ENCODE results near the gene MLPH.

MLPH gene

DNA sequence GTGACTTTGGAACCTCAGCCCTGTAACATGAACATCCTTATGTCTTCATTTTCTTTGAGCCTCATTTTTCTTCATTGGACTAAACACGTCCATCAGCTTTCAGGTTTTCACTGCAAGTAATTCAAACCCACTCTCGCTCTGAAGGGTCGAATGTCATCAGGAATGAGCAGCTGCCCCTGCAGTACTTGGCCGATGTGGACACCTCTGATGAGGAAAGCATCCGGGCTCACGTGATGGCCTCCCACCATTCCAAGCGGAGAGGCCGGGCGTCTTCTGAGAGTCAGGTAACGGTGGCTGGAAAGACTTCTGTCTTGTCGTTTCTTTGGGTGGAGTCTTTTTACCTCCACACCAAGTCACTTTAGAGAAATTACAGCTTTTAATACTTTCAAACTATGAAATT, 40.2 kb downstream of the MLPH start:
- no peak for DNase-seq

GRCh38 chr2:237527766-237528165, 40.7 kb downstream of the MLPH start:
- DNase-seq, result no peak

GRCh38 chr2:237529452-237530402, 42.7 kb downstream of the MLPH start:
- peak; percentile 7 for DNase-seq

- DNase-seq, result no peak
Observed at GRCh38 chr2:237530472-237531433, 43.7 kb downstream of the MLPH start.

- DNase-seq, result no peak
Observed at GRCh38 chr2:237532160-237532559, 45.1 kb downstream of the MLPH start.

- DNase-seq, result no peak
Observed at GRCh38 chr2:237533668-237534161, 46.7 kb downstream of the MLPH start.

GRCh38 chr2:237534380-237534779, 47.3 kb downstream of the MLPH start:
- DNase-seq, result no peak

DNA sequence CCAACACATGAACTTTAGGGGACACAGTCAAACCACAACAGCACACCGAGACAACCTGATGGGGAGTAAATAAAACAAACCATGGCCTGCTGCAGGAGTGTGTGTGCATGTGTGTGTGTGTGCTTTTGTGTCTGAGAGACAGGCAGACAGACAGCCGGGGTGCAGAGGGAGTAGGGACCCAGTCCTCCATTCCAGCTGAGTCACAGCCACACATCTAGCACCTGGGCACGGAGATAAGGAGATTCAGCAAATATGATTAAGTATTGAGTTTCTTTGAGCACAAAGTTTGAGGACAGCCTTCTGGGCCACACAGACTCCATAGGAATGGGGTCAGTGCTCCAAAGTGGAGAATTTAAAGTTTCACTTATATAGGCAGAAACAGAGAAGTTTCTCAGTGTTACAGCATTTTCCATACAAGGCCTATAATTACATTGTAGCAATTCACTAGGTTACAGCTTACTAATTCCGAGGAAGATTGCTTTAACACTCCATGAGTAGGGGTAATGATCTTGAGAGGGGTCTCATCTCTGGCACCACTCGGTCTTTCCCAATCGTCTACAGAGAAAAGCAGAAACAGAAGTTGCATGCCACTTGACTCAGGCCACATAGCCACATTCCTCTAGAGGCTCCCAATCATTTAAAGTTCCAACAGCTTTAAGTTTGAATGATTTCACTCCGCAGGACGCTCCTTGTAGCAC, 48.5 kb downstream of the MLPH start:
- DNase-seq, result no peak

DNA sequence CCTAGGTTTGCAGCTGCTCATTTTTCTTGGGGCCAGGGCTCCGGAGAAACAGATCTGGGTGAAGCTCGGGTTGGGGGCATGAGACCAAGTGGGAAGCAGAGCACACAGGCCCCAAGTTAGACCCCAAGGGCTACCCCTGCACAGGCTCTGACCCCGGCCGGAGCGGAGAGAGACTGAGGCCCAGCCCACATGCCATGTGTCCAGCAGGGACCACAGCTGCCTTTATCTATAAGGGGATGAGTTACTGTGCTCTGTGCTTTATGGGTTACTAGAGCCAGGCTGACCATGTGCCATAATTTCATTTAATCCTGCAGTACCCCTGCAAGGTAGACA, 49.0 kb downstream of the MLPH start:
- DNase-seq, result no peak

DNA sequence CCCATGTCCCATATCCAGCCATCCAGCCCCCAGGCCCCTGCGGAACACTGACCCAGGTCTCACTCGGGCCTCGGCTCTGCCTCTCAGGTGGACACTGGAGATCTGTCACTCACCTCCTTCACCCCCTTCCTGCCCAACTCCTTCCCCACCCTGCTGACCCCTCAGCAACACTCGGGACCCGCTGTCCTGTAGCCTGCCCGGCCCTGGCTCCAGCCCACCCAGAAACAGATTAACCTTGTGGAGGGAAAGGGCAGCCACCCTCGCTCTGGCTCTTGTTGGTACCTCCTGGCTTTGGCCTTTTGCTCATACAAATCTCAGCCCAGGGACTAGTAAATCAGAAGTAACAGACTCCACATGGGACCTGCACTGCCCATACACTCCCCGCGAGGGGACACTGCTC, 49.6 kb downstream of the MLPH start:
- DNase-seq, result no peak

- DNase-seq, result no peak
Observed at GRCh38 chr2:237538001-237538720, 51.1 kb downstream of the MLPH start.

DNA sequence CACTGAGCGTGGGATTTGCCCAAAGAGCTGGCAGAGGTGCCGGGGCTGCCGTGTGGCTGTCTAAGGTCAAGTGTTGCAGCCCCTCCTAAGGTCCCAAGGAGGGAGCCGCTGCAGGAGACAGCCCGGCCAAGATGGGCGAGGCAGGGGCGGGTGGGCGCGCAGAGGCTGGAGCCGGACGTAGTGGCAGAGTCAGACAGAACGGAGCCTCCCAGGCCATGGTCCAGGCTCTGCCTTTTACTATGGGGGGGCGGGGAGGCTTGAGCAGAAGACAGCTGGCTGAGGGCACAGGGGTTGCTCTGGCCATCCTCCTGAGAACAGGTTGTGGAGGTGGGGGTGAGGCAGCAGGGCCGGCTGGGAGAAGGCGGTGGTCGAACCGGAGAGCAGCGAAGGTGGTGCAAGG, 51.9 kb downstream of the MLPH start:
- DNase-seq, result no peak

- no peak for DNase-seq
Observed at GRCh38 chr2:237539681-237540080, 52.6 kb downstream of the MLPH start.

- no peak for DNase-seq
Observed at GRCh38 chr2:237540223-237540775, 53.2 kb downstream of the MLPH start.

GRCh38 chr2:237540823-237541222, 53.8 kb downstream of the MLPH start:
- DNase-seq, result peak; percentile 60

GRCh38 chr2:237541243-237541642, 54.2 kb downstream of the MLPH start:
- DNase-seq, result no peak

GRCh38 chr2:237542001-237542704, 55.1 kb downstream of the MLPH start:
- DNase-seq, result no peak

GRCh38 chr2:237546040-237546875, 59.2 kb downstream of the MLPH start:
- no peak for DNase-seq

DNA sequence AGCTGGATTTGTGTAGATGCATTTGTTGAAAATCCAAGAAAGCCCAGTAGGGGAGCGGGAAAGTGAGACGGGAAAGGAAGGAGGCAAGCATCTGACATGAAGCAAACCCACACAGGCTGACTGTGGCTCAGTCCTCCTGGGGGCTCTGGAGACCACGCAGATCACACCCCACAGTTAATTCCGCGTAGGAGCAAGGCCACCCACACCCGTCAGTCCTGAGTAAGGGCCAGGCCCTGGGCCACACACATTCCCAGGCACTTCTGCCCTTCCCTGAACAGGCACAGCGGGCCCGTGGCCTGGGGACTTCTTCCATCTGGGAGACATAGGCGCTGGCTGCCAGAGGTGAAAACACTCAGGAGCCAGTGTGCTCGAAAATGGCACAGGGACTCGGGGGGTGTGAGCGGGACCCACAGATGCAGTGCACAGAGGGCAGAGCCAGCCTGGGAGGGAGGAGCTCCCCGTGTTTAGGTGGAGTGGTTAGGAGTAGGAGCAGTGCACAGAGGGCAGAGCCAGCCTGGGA, 59.9 kb downstream of the MLPH start:
- no peak for DNase-seq

DNA sequence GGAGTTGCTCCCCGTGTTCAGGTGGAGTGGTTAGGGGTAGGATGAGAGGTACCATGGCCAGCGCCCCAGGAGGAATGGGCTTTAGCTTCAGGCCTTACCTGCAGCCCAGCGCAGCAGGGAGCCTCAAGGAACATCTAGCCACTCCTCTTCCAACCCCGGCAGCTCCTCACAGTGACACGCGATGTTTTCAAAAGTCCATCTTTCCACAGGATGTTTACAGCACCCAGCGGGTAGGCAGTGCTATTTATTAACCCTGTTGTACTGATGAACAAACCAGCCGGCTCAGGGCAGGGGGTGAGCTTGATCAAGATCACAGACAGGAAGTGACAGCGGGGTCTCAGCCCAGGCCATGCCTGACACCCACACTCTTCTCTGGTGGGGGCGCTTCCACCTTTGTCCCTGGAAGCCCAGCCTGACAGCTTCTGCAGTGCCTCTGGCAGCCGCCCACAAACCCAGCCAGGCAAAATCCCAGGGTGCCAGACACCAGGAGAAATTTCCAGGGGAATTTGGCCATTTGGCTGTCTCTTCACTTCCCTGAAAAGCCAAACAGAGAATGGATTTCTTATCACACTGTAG, 60.9 kb downstream of the MLPH start:
- DNase-seq, result no peak
